BE2C (cell line): ENCODE results near the gene CCNG2. TPM values are rescaled to one million over a fixed set of nuclear protein-coding genes. Genes with fewer than 3 reads are reported as not detected.

Experiments
- DNase-seq: peaks from one replicate; pipeline ENCODE4 v3.0.0-alpha.2; 2020
- H3K27me3 ChIP-seq: fragments of 250-450 bp; sonication (Bioruptor Pico); 2 replicates; pipeline ENCODE4 v1.5.1; 2020; ENCODE audit warnings: mild to moderate bottlenecking
- H3K36me3 ChIP-seq: fragments of 250-450 bp; sonication (Bioruptor Pico); 2 replicates; pipeline ENCODE4 v1.5.1; 2020; ENCODE audit warnings: mild to moderate bottlenecking
- H3K4me1 ChIP-seq: fragments of 250-450 bp; sonication (Bioruptor Pico); 2 replicates; pipeline ENCODE4 v1.5.1; 2020
- H3K4me3 ChIP-seq: 2 replicates; pipeline ENCODE4 v1.5.1; 2011; ENCODE audit warnings: low read depth, low read length
- H3K9me3 ChIP-seq: fragments of 250-450 bp; sonication (Bioruptor Pico); 2 replicates; pipeline ENCODE4 v1.5.1; 2020
- CTCF ChIP-seq: IDR thresholded peaks from 2 replicates; pipeline ENCODE4 v1.5.1; 2012; ENCODE audit warnings: mild to moderate bottlenecking, low read depth, low read length
- polyA plus RNA-seq: library from polyadenylated mRNA; unstranded; fragments of >200 nt; gene quantifications from one replicate; pipeline ENCODE4 v1.2.1, GENCODE V29; 2012; ENCODE audit warnings: low read depth, missing spikeins; ENCODE audit not compliant: insufficient read length, insufficient read depth

CCNG2 gene
- 1.4 TPM for polyA plus RNA-seq

- H3K4me3 ChIP-seq: peak within 1 kb of the TSS; percentile 92
- H3K4me1 ChIP-seq: no peaks in the 10 kb centered on the region
- H3K9me3 ChIP-seq: no peaks in the 10 kb centered on the region
- DNase-seq: peak; percentile 86
- peaks cover 4% of the 10 kb centered on the region; the same call in 1 of the 2 replicates for H3K36me3 ChIP-seq
- 0 out of 2 replicates have a peak, but pooled peaks have one; percentile 2 for TF ChIP-seq CTCF
- no peaks in the 10 kb centered on the region for H3K27me3 ChIP-seq
Measured at GRCh38 chr4:77156912-77157858, at the start of gene CCNG2. Gene CCNG2 (plus strand): TSS chr4:77157207. CDS start chr4:77158533, 1,326 bp downstream.

GRCh38 chr4:77110730-77111129 lies 46.3 kb upstream of the CCNG2 start:
- no peaks in the 10 kb centered on the region for H3K4me1 ChIP-seq
- H3K36me3 ChIP-seq: no peaks in the 10 kb centered on the region
- TF ChIP-seq CTCF: no peak
- no peaks in the 10 kb centered on the region for H3K9me3 ChIP-seq
- H3K4me3 ChIP-seq: no peak overlapping the region
- H3K27me3 ChIP-seq: peaks cover 6% of the 10 kb centered on the region; the same call in 1 of the 2 replicates
- DNase-seq: no peak

GRCh38 chr4:77113069-77113468 lies 43.9 kb upstream of the CCNG2 start:
- no peaks in the 10 kb centered on the region for H3K36me3 ChIP-seq
- no peaks in the 10 kb centered on the region for H3K4me1 ChIP-seq
- peaks cover 5% of the 10 kb centered on the region; the same call in 1 of the 2 replicates for H3K27me3 ChIP-seq
- no peak overlapping the region for H3K4me3 ChIP-seq
- TF ChIP-seq CTCF: no peak
- H3K9me3 ChIP-seq: no peaks in the 10 kb centered on the region
- no peak for DNase-seq

- DNase-seq: no peak
- no peak for TF ChIP-seq CTCF
- H3K4me3 ChIP-seq: no peak overlapping the region
- H3K9me3 ChIP-seq: no peaks in the 10 kb centered on the region
- H3K36me3 ChIP-seq: no peaks in the 10 kb centered on the region
- no peaks in the 10 kb centered on the region for H3K4me1 ChIP-seq
- peaks cover 8% of the 10 kb centered on the region; the same call in 1 of the 2 replicates for H3K27me3 ChIP-seq
Measured at GRCh38 chr4:77117721-77118120, 39.3 kb upstream of the CCNG2 start.

GRCh38 chr4:77120886-77121508 lies 36.0 kb upstream of the CCNG2 start:
- no peak for DNase-seq
- H3K36me3 ChIP-seq: no peaks in the 10 kb centered on the region
- peak; percentile 16; the same call in 1 of the 2 replicates for TF ChIP-seq CTCF
- no peaks in the 10 kb centered on the region for H3K9me3 ChIP-seq
- H3K4me3 ChIP-seq: no peak overlapping the region
- no peaks in the 10 kb centered on the region for H3K4me1 ChIP-seq
- peaks cover 13% of the 10 kb centered on the region; the same call in 1 of the 2 replicates for H3K27me3 ChIP-seq
